ENCODE measurements around the gene BAZ2A.

The BAZ2A gene

GRCh38 chr12:56634837-56635791 is 5.0 kb upstream of the BAZ2A start:
- peak; percentile 88 for DNase-seq (ENCODE audit: low spot score)

GRCh38 chr12:56634242-56634836 is 4.2 kb upstream of the BAZ2A start:
- DNase-seq (ENCODE audit: low spot score), result peak; percentile 84

- no peak for DNase-seq (ENCODE audit: low spot score)
Observed at GRCh38 chr12:56633468-56634241, 3.5 kb upstream of the BAZ2A start.

- no peak for DNase-seq (ENCODE audit: low spot score)
Observed at GRCh38 chr12:56632701-56633467, 2.8 kb upstream of the BAZ2A start.

GRCh38 chr12:56631790-56632700 is 1.9 kb upstream of the BAZ2A start:
- peak; percentile 42 for DNase-seq (ENCODE audit: low spot score)

GRCh38 chr12:56629459-56630179 is 507 bp downstream of the BAZ2A start:
- peak; percentile 57 for DNase-seq (ENCODE audit: low spot score)

- DNase-seq (ENCODE audit: low spot score), result peak; percentile 51
Observed at GRCh38 chr12:56628671-56629458, 1.3 kb downstream of the BAZ2A start.

- DNase-seq (ENCODE audit: low spot score), result no peak
Observed at GRCh38 chr12:56626701-56627100, 3.4 kb downstream of the BAZ2A start.

GRCh38 chr12:56622535-56622934 is 7.6 kb downstream of the BAZ2A start:
- DNase-seq (ENCODE audit: low spot score), result no peak

GRCh38 chr12:56616925-56617324 is 13.2 kb downstream of the BAZ2A start:
- DNase-seq (ENCODE audit: low spot score), result no peak

- no peak for DNase-seq (ENCODE audit: low spot score)
Observed at GRCh38 chr12:56616244-56616643, 13.9 kb downstream of the BAZ2A start.

- no peak for DNase-seq (ENCODE audit: low spot score)
Observed at GRCh38 chr12:56614627-56615026, 15.5 kb downstream of the BAZ2A start.

- no peak for DNase-seq (ENCODE audit: low spot score)
Observed at GRCh38 chr12:56604355-56604754, 25.8 kb downstream of the BAZ2A start.

GRCh38 chr12:56602239-56602638 is 27.9 kb downstream of the BAZ2A start:
- no peak for DNase-seq (ENCODE audit: low spot score)

GRCh38 chr12:56601503-56601902 is 28.6 kb downstream of the BAZ2A start:
- peak; percentile 50 for DNase-seq (ENCODE audit: low spot score)

- DNase-seq (ENCODE audit: low spot score), result no peak
Observed at GRCh38 chr12:56600753-56601152, 29.4 kb downstream of the BAZ2A start.

GRCh38 chr12:56599797-56600196 is 30.3 kb downstream of the BAZ2A start:
- DNase-seq (ENCODE audit: low spot score), result no peak

- no peak for DNase-seq (ENCODE audit: low spot score)
Observed at GRCh38 chr12:56599041-56599440, 31.1 kb downstream of the BAZ2A start.

- no peak for DNase-seq (ENCODE audit: low spot score)
Observed at GRCh38 chr12:56596815-56597214, 33.3 kb downstream of the BAZ2A start.
